PFSK-1 (cell line): ENCODE measurements around the gene MAML2.

Experiments used
- FOXP2 ChIP-seq: optimal IDR thresholded peaks from 2 replicates; pipeline ENCODE3; 2011; ENCODE audit warnings: borderline replicate concordance, control low read depth, inconsistent platforms; ENCODE audit not compliant: insufficient read depth; ENCODE audit errors: extremely low read length, extremely low read depth
- SIN3A ChIP-seq: IDR thresholded peaks from 2 replicates; pipeline ENCODE4 v1.6.1; 2012; ENCODE audit warnings: mild to moderate bottlenecking, low read length, moderate library complexity, borderline replicate concordance; ENCODE audit not compliant: insufficient read depth
- TAF1 ChIP-seq: IDR thresholded peaks from 2 replicates; pipeline ENCODE4 v1.6.1; 2012; ENCODE audit warnings: low read length, control low read depth, borderline replicate concordance; ENCODE audit not compliant: insufficient read depth
- TF ChIP-seq, protein P1 (sequence below), 2 experiments: IDR thresholded peaks; 2 replicates each; pipeline versions ENCODE4 v1.6.1 to v1.8.0; 2011 to 2012; ENCODE audit warnings: low read depth in 2 of 2, low read length in 2 of 2, control low read depth in 1 of 2, inconsistent platforms in 1 of 2, mild to moderate bottlenecking in 1 of 2, moderate library complexity in 1 of 2; ENCODE audit not compliant: insufficient read depth in 1 of 2

DNA sequence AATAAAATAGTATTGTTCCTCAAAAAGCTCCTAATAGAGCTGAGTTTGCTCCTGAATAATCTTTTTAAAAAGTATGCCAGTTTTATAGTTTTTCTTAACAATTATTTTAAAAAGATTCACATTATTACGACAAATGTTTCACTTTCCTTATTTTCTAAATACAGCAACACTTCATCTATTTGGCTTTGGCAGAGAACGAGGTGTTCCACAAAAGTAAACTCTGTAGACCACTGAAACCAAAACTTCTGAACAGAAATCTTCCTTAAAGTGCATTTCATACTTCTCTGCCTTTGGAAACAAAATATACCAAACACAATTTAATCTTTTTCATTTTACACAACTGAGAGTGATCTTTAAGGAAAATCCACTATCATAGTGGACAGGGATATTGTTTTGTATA, 285.5 kb downstream of the MAML2 start:
- TF ChIP-seq SIN3A (no peak), TAF1 (no peak), FOXP2 (no peak)
- TF ChIP-seq, protein P1, sequence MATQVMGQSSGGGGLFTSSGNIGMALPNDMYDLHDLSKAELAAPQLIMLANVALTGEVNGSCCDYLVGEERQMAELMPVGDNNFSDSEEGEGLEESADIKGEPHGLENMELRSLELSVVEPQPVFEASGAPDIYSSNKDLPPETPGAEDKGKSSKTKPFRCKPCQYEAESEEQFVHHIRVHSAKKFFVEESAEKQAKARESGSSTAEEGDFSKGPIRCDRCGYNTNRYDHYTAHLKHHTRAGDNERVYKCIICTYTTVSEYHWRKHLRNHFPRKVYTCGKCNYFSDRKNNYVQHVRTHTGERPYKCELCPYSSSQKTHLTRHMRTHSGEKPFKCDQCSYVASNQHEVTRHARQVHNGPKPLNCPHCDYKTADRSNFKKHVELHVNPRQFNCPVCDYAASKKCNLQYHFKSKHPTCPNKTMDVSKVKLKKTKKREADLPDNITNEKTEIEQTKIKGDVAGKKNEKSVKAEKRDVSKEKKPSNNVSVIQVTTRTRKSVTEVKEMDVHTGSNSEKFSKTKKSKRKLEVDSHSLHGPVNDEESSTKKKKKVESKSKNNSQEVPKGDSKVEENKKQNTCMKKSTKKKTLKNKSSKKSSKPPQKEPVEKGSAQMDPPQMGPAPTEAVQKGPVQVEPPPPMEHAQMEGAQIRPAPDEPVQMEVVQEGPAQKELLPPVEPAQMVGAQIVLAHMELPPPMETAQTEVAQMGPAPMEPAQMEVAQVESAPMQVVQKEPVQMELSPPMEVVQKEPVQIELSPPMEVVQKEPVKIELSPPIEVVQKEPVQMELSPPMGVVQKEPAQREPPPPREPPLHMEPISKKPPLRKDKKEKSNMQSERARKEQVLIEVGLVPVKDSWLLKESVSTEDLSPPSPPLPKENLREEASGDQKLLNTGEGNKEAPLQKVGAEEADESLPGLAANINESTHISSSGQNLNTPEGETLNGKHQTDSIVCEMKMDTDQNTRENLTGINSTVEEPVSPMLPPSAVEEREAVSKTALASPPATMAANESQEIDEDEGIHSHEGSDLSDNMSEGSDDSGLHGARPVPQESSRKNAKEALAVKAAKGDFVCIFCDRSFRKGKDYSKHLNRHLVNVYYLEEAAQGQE (IDR thresholded peaks at IDR 0.05; ENCODE audit: insufficient read depth in 1 of 2, low read depth in 2 of 2, low read length in 2 of 2), result no peak
